B cell (primary cell): ENCODE measurements around the gene NCOA7. TPM values are rescaled to one million over a fixed set of nuclear protein-coding genes. Genes with fewer than 3 reads are reported as not detected.
A peak's percentile ranks its signal among the peaks of the same experiment; 100 is the strongest.

Experiments
- ATAC-seq: fragments of 200-7000 bp; cut with Tn5 transposase; one replicate; pipeline ENCODE4 v1.10.0; 2021; ENCODE audit warnings: low read depth, mild to moderate bottlenecking, moderate number of reproducible peaks, moderate library complexity
- CTCF ChIA-PET: fragments of 350-600 bp; sonication (Branson Sonifier 250); formaldehyde crosslinking; loops from one replicate; lab custom pipeline; 2021; ENCODE audit warnings: antibody characterized with exemption, inconsistent platforms; lab: Charles Lee
- POLR2A ChIA-PET: fragments of 350-600 bp; sonication (Branson Sonifier 250); formaldehyde crosslinking; loops from one replicate; lab custom pipeline; 2021; ENCODE audit warnings: antibody characterized with exemption; lab: Charles Lee
- DNase-seq: peaks from one replicate; pipeline ENCODE4 v3.0.0; 2013
- H2AFZ ChIP-seq: 2 replicates; pipeline ENCODE4 v1.6.1; 2012; ENCODE audit warnings: mild to moderate bottlenecking, low read depth, low read length; ENCODE audit not compliant: insufficient read depth, poor library complexity, severe bottlenecking
- H3K27ac ChIP-seq, 2 donors: 1 replicate in 1 of 2; 2 replicates in 1 of 2; pipeline ENCODE4 v1.5.1; 2012 to 2013; ENCODE audit warnings: low read length in 2 of 2, mild to moderate bottlenecking in 2 of 2, moderate library complexity in 1 of 2
- H3K27me3 ChIP-seq, 4 experiments: fragments of 200-600 bp in 1 of 4; sonication (generic) in 1 of 4; replicated peaks in 1 of 4; 1 replicate in 2 of 4; 2 replicates in 2 of 4; pipeline versions ENCODE4 v1.6.1 to v1.7.0; 2013 to 2016; ENCODE audit warnings: low read length in 3 of 4, mild to moderate bottlenecking in 2 of 4, mixed read lengths in 1 of 4, moderate library complexity in 1 of 4; ENCODE audit not compliant: insufficient read depth in 4 of 4, control insufficient read depth in 3 of 4; ENCODE audit errors: control extremely low read depth in 1 of 4
- H3K36me3 ChIP-seq, 2 experiments: replicated peaks in 1 of 2; 1 replicate in 1 of 2; 2 replicates in 1 of 2; pipeline versions ENCODE4 v1.6.1 to v1.7.1; 2013; ENCODE audit warnings: low read length in 1 of 2; ENCODE audit not compliant: insufficient read depth in 2 of 2, control insufficient read depth in 1 of 2; ENCODE audit errors: control extremely low read depth in 1 of 2, extremely low read depth in 1 of 2
- H3K4me1 ChIP-seq, 2 donors: fragments of 200-600 bp in 1 of 2; sonication (generic) in 1 of 2; 1 replicate in 1 of 2; 2 replicates in 1 of 2; pipeline versions ENCODE4 v1.5.1 to v1.6.1; 2013 to 2017; ENCODE audit warnings: low read length in 2 of 2; ENCODE audit not compliant: control insufficient read depth in 2 of 2, insufficient read depth in 2 of 2
- H3K4me2 ChIP-seq: replicated peaks from 2 replicates; pipeline ENCODE3; 2012; ENCODE audit warnings: mild to moderate bottlenecking, low read depth, low read length; ENCODE audit not compliant: poor library complexity, severe bottlenecking
- H3K4me3 ChIP-seq, 5 experiments: fragments of 200-600 bp in 1 of 5; sonication (generic) in 1 of 5; 1 replicate in 3 of 5; 2 replicates in 2 of 5; pipeline versions ENCODE4 v1.5.1 to v1.7.0; 2011 to 2016; ENCODE audit warnings: low read length in 4 of 5, mild to moderate bottlenecking in 4 of 5, low read depth in 2 of 5, control low read depth in 1 of 5, moderate library complexity in 1 of 5; ENCODE audit not compliant: insufficient read depth in 1 of 5; ENCODE audit errors: control extremely low read depth in 1 of 5, extremely low read depth in 1 of 5
- H3K79me2 ChIP-seq: fragments of 200-600 bp; sonication (generic); one replicate; pipeline ENCODE4 v1.6.0; 2016; ENCODE audit warnings: low read length; ENCODE audit not compliant: control insufficient read depth, insufficient read depth
- H3K9ac ChIP-seq: fragments of 200-600 bp; sonication (generic); 2 replicates; pipeline ENCODE4 v1.6.1; 2017; ENCODE audit warnings: mild to moderate bottlenecking, low read length, moderate library complexity
- H3K9me3 ChIP-seq, 3 donors: one replicate each; pipeline versions ENCODE4 v1.6.1 to v1.7.1; 2013; ENCODE audit warnings: low read length in 2 of 3; ENCODE audit not compliant: control insufficient read depth in 2 of 3, insufficient read depth in 1 of 3; ENCODE audit errors: control extremely low read depth in 1 of 3
- H4K20me1 ChIP-seq: 2 replicates; pipeline ENCODE4 v1.6.0; 2012; ENCODE audit warnings: mild to moderate bottlenecking, low read length; ENCODE audit not compliant: insufficient read depth, control insufficient read depth, poor library complexity, severe bottlenecking
- H3K27ac Mint-ChIP-seq: one replicate; pipeline ENCODE4 v1.8.0; 2021; ENCODE audit warnings: mixed read lengths
- H3K27me3 Mint-ChIP-seq: one replicate; pipeline ENCODE4 v1.8.0; 2021; ENCODE audit warnings: mixed read lengths
- H3K4me1 Mint-ChIP-seq: one replicate; pipeline ENCODE4 v1.8.0; 2021; ENCODE audit warnings: mixed read lengths
- H3K4me3 Mint-ChIP-seq: one replicate; pipeline ENCODE4 v1.8.0; 2021; ENCODE audit warnings: mixed read lengths
- H3K9me3 Mint-ChIP-seq: one replicate; pipeline ENCODE4 v1.8.0; 2022; ENCODE audit warnings: mixed read lengths; ENCODE audit not compliant: insufficient read depth
- CTCF ChIP-seq: fragments of 200-600 bp; IDR thresholded peaks from one replicate; pipeline ENCODE4 v1.8.0; 2022; ENCODE audit warnings: antibody characterized with exemption, mild to moderate bottlenecking
- EZH2 ChIP-seq: IDR thresholded peaks from 2 replicates; pipeline ENCODE4 v1.6.1; 2012; ENCODE audit warnings: borderline replicate concordance, low read depth, mild to moderate bottlenecking, moderate library complexity, low read length; ENCODE audit not compliant: insufficient read depth, poor library complexity, severe bottlenecking
- WGBS: methylation state at CpG from one replicate; pipeline ENCODE4 v1.1.5; 2013; ENCODE audit warnings: missing lambda C conversion rate; ENCODE audit not compliant: insufficient coverage; 5-methylcytosine and 5-hydroxymethylcytosine counted together
- intact Hi-C: fragments of 100-400 bp; cut with micrococcal nuclease; formaldehyde crosslinking; loops from one replicate; pipeline ENCODE4 v1.10.0; 2022
- polyA plus RNA-seq: library from polyadenylated mRNA; depleted of rRNA; stranded (reverse); fragments of >200 nt; gene quantifications from 2 replicates; pipeline ENCODE4 v1.2.3, GENCODE V29; 2012
- total RNA-seq, 2 donors: library from RNA; stranded (reverse); fragments of 120-200 nt in 1 of 2; gene quantifications; 1 replicate in 1 of 2; 2 replicates in 1 of 2; pipeline versions ENCODE4 v1.2.3 to v1.2.4, GENCODE V29; 2013 to 2022

NCOA7 gene
- total and polyA plus RNA-seq, 2 donors (not counting 1 experiment from before 2014, with no cell fraction given): 10.9 to 27.4 TPM

- no peak for TF ChIP-seq CTCF
- no peak for TF ChIP-seq EZH2
- H3K4me3 Mint-ChIP-seq: peak overlapping the region; percentile 60
- ATAC-seq (peak; percentile 86), DNase-seq (peak; percentile 78)
- H3K4me2 ChIP-seq: peak overlapping the region; percentile 66
- peaks cover 55% of the 10 kb centered on the region for H3K4me1 Mint-ChIP-seq
- no peaks in the 10 kb centered on the region for H3K9me3 Mint-ChIP-seq
- peaks cover 13% of the 10 kb centered on the region for H4K20me1 ChIP-seq
- peaks cover 68% of the 10 kb centered on the region for H3K79me2 ChIP-seq
- H3K27ac ChIP-seq: peak overlapping the region in 1 of 2 donors; percentile 36
- no peak overlapping the region for H2AFZ ChIP-seq
- intact Hi-C loops: loop anchor here (1.0 to 10.0 kb wide), 6 partner anchors 9 to 1546 kb away; partner anchors contain the start of genes ECHDC1, HEY2 and NCOA7
- peak overlapping the region; percentile 80 for H3K27ac Mint-ChIP-seq
- H3K36me3 ChIP-seq: no peaks in the 10 kb centered on the region
- no peaks in the 10 kb centered on the region for H3K9me3 ChIP-seq
- CTCF ChIA-PET: interaction anchor here (0.6 to 3.4 kb wide), 9 partner anchors 9 to 492 kb away, joined by 3 to 21 read pairs (median 4); partner anchors contain the start of genes HINT3 and NCOA7
- peaks cover 26 to 50% of the 10 kb centered on the region in 2 donors for H3K4me1 ChIP-seq
- no peak overlapping the region for H3K9ac ChIP-seq
- H3K27me3 ChIP-seq: peaks cover 0 to 4% (median 0%) of the 10 kb centered on the region in 4 experiments
- 87% methylated on average over 3 of the region's 5 CpGs for WGBS
- H3K27me3 Mint-ChIP-seq: peaks cover 3% of the 10 kb centered on the region
- POLR2A ChIA-PET: interaction anchor here (0.7 to 1.8 kb wide), 5 partner anchors 8 to 187 kb away, joined by 3 to 13 read pairs (median 4); partner anchors contain the start of genes HINT3, NCOA7 and TRMT11
- H3K4me3 ChIP-seq: peak overlapping the region in 1 of 5 experiments; percentile 32
Measured at GRCh38 chr6:125798734-125799508, 8.2 kb downstream of the NCOA7 start.

DNA sequence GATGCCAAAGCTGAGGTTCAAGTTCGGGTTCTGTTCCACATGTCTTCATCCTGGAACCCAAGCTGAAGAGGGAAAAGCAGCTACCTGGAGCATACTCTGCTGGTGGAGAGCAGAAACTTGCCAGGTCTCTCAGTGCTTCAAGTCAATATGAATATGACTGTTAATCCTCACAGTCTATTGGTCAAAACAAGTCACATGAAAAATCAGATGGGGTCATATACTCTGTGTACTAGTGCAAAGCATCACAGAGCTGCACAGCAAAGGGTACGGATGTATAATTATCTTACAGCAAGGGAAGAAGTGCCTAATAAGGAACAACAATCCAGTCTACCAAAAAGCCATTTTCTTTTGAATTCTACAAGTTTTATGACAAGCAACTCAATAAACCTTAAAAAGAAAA is 11.6 kb downstream of the NCOA7 start:
- CTCF ChIA-PET: interaction anchor here (2.0 kb wide), 1 partner anchor 11 kb away, joined by 9 read pairs; the partner anchor contains the start of gene NCOA7
- Histone ChIP-seq H3K9me3 (no peaks in the 10 kb centered on the region), H3K4me3 (no peak overlapping the region), H3K4me2 (no peak overlapping the region), H3K36me3 (no peaks in the 10 kb centered on the region), H4K20me1 (peaks cover 13% of the 10 kb centered on the region), H2AFZ (no peak overlapping the region), H3K4me1 (peaks cover 25 to 54% of the 10 kb centered on the region in 2 donors), H3K9ac (no peak overlapping the region), H3K79me2 (peaks cover 59% of the 10 kb centered on the region), H3K27me3 (peaks cover 0 to 4% (median 0%) of the 10 kb centered on the region in 4 experiments), H3K27ac (no peak overlapping the region)
- 100% methylated on average over 1 of the region's 2 CpGs for WGBS
- Mint-ChIP-seq H3K4me3 (no peak overlapping the region), H3K27ac (no peak overlapping the region), H3K27me3 (no peaks in the 10 kb centered on the region), H3K4me1 (peaks cover 54% of the 10 kb centered on the region), H3K9me3 (no peaks in the 10 kb centered on the region)
- ATAC-seq: no peak
- no peak for DNase-seq
- intact Hi-C loops: no loop called here
- POLR2A ChIA-PET: no interaction called here
- TF ChIP-seq CTCF (no peak), EZH2 (no peak)
